8988T (cell line): Measurements from ENCODE around the gene ERP44.
"Not testable (repeated sequence)": the region's sequence is repeated elsewhere in the genome, so short reads cannot be mapped to it uniquely, and the experiment has no call there.

Experiments
- DNase-seq: peaks from one replicate; pipeline ENCODE4 v3.0.0; 2011

Gene ERP44

DNA sequence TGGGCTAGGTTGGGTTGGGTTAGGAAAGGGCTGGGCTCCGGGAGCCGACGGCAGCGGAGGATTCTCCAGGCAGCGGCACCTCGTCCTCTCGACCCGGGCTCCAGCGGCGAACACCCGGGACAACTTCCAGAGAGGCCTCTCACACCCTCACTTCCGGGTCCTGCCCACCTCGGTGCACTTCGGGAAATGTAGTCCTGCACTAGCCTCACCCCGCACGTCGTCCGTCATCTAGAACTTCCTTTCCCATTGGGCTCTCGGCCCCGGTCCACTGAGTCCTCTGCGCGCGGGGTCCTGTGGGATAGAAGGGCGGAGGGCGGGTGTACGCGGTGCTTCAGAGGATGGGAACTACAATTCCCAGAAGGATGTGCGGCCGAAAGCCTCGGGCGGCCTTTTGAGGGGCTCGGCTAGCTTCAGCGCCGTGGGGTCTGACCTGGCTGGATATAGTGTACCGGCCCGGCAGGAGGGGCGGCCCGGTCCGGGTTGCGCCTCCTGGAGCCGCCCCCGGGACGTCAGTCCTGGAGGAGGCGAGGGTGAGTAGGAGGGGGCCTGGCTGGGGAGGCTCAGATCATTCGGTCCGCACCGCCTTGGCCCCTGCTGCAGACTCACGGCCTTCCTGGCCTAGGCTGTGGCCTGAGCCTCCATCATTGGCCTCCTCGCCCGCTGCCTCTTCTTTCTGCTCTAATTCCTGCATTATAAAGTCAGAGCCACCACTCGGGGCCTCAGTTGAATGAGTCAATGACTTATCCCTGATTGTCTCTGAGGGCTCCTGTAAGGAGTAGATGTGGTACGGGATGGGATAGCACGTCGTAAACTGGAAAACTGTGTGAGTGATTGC lies at the start of gene ERP44, which contains the start of gene INVS:
TSS of gene ERP44 (minus strand) at position 114 of the 835 bp plus-strand sequence. CDS start 160 bp downstream, outside the sequence.
TSS of gene INVS (plus strand) at position 357 of the 835 bp plus-strand sequence. CDS start 5,279 bp downstream, outside the sequence.
- peak; percentile 56 for DNase-seq

DNA sequence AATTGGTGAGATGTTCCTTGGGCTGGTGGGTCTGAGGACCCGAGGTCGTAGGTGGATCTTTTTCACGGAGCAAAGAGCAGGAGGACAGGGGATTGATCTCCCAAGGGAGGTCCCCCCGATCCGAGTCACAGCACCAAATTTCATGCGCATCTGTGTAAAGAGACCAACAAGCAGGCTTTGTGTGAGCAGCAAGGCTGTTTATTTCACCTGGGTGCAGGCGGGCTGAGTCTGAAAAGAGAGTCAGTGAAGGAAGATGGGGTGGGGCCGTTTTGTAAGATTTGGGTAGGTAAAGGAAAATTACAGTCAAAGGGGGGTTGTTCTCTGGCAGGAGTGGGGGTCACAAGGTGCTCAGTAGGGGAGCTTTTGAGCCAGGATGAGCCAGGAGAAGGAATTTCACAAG lies 47.2 kb upstream of the ERP44 start:
- DNase-seq, result not testable (repeated sequence)

DNA sequence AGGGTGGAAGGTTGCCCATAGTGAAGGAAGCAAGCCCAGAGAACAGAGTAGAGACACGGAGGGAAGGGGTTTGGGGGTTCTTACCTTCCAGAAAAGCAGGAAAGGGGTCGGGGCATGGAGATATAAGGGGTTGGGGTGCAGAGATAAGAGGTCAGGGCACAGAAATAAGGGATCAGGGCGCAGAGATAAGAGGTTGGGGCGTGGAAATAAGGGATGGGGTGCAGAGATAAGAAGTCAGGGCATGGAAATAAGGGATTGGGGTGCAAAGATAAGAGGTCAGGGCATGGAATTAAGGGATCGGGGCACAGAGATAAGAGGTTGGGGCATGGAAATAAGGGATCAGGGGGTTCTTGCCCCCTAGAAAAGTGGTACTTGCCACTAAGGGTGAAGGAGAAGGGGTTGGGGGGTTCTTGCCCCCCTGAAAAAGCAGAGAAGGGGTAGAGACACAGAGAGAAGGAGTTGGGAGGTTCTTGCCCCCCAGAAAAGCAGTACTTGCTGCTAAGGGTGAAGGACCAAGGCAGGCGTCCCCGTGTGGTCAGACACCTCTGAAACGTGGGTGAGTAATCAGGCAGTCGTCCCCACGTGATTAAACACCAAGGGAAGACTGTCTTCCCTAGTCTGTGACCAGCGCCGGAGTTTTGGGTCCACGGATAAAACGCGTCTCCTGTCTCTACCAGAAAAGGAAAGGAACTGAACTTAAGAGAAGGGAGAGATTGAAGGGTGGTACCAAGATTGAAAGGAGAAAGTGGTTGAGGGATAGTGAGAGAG lies 46.6 kb upstream of the ERP44 start:
- DNase-seq, result not testable (repeated sequence)

DNA sequence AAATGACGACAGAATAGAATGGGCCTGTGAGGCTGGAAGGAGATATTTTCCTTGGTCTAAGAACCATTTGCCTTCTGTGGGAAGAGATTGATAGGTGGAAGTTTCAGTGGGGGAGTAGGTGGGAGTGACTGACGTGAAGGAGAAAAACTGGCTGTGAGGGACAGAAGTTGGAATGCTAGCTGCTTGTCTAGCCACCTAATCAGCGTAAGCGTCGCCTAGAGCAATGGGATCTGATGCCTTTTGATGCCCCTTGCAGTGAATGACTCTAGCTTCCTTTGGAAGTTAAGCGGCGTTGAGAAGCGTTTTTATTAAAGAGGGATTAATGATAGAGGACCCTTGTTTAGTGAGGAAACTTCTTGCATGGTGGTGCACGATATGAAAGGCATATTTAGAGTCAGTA lies 43.1 kb upstream of the ERP44 start:
- DNase-seq, result not testable (repeated sequence)

DNA sequence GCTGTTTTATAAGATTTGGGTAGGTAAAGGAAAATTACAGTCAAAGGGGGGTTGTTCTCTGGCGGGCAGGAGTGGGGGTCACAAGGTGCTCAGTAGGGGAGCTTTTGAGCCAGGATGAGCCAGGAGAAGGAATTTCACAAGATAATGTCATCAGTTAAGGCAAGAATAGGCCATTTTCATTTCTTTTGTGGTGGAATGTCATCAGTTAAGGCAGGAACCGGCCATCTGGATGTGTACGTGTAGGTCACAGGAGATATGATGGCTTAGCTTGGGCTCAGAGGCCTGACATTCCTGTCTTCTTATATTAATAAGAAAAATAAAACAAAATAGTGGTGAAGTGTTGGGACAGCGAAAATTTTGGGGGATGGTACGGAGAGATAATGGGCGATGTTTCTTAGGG lies 41.5 kb upstream of the ERP44 start:
- DNase-seq, result not testable (repeated sequence)

DNA sequence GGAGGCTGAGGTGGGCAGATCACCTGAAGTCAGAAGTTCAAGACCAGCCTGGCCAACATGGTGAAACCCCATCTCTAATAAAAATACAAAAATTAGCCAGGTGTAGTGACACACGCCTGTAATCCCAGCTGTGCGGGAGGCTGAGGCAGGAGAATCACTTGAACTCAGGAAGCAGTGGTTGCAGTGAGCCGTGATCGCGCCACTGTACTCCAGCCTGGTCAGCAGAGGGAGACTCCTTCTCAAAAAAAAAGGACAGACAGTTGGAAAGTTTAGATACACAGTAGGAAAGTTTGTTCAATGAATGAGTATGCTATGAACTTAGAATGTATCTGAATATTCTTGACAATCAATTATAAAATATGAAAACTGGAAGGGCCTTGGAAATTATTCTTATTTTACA lies 38.0 kb upstream of the ERP44 start:
- not testable (repeated sequence) for DNase-seq

DNA sequence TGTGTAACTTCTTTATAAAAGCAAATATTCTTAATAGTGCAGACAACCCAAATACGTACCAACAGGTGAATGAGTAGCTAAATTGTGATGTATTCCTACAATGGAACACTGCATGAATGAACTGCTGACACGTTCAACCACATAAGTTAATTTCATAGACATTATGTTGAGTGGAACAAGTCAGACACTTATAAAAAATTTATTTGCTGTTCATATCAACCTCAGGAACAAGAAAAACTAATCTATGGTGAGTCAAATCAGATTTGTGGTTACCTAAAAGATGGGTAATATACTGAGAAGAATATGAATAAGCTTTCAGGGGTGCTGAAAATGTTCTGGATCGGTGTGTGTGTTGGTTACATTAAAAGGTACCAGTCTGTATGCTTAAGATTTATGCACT lies 35.9 kb upstream of the ERP44 start:
- DNase-seq, result no peak

DNA sequence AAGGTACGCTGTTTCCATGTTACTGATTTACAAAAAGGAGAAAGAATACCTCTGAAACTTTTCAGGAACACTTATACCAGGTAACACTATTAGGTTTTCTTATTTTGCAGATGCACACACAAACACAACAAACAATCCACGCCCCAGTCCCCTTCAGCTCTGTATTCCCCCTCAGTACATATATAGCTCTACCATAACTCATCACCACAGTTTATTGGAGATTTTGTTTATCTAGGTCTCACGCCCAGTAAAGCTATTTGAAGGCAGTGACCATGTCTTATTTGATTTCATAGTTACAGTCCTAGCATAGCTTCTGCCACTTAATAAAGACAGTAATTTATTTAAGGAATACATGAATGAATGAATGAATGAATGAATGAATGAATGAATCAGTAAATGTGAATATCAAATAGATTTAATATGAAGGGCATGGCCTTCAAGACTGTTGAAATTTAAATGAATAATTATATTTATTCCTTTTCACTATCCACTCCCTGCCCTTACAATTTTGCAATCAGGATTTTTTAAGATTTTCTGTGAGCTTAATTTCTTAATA lies 33.2 kb upstream of the ERP44 start:
- DNase-seq, result no peak

DNA sequence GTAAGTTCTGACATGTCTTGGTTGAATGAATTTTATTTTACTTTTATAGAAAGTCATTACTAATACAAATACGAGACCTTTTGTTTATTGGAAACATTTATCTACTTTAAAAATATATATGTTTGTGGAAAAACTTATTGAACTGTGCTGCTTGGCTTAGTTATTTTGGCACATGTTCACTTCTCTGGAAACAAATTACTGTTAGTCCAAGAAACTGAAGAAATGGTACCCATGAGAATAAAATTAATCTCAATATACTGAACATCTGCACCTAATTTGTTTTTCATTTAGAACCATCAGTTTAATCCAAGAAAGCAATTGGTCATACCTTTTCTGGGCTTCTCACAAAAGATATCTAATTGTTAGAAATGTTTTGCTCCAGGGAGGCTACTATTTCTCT lies 32.4 kb upstream of the ERP44 start:
- no peak for DNase-seq

DNA sequence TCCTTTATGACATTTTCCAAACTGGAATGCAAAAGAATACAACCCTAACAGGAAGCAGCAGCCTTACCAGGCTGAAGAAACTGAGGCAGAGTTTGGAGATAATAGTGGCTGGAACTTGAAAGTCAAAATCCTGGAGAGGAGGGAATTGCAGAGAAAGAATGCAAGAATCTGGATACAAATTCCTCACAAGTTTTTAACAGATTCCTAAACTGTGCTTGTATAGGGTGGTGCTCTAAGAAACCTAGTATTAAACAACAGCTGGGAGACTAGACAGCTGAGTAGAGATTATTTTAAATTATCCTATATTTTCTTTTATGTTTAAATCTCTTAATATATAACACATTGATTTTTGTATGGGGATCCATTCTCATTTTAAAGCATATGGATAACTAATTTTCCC lies 31.0 kb upstream of the ERP44 start:
- no peak for DNase-seq

DNA sequence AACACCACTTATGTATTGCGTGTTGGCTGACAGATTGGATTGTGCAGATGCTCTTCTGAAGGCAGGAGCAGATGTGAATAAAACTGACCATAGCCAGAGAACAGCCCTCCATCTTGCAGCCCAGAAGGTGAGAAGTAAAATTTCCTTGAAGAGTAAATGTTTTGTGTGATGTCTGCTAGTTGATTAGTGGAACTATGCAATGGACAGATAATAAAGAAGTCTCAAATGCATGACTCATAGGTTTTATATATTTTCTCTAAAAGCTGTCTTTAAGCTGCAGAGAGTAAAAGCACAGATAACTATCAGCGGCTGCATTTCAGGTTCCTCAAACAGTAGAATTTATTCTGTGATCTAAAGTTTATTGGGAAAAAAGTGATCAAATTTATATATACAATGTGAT lies 27.6 kb upstream of the ERP44 start:
- DNase-seq, result no peak

DNA sequence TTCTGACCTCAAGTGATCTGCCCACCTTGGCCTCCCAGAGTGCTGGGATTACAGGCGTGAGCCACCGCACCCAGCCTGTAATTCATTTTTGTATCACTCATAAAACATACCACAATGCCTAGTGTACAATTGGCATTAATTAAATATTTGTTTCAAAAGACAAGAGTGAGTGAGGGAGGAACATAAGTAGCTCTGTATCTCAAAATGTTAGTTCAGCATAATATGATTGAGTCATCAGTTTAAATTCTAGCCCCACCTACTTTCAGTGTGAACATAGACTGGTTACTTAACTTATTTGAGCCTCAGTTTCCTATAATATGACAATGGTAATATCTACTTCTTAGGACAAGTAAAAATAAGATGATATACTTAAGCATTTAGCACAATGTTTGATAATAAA lies 27.1 kb upstream of the ERP44 start:
- DNase-seq, result no peak

DNA sequence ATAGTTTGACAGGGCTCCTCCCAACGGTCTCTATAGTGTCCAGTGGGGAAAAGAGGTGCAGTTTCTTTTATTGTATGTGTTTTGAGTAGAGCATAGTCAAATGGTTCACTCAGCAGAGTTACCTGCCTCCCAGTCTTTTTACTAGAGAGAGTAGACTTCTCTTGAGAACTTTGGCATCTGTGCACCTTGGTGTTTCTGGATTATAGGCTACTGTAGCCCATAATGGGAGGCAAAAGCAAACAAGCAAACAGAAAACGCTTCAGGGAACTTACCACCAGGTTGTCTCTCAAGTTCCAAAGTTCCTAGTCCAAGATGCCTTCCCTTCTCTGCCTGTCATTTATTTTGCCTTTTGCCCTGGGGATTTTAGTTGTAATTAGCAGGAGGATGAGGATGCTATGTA lies 26.4 kb upstream of the ERP44 start:
- DNase-seq, result no peak

DNA sequence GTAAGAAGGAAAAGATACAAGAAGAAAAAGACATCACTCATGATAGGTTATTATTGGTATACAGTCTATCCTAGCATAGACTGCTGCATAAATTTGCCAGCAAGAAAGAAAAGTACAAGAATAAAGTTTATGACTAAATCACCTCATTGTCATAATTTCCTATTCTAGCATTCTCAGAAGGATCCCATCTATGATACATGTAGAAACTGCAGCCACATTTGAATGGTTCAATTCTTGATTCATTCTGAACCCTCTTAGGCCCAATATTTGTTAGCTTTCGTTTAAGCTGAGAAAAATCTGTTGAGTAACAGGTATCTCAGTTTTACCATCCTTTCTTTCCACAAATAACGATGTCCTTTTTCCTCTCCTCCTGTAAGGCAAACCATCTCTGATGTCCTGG lies 21.5 kb upstream of the ERP44 start:
- DNase-seq, result no peak

DNA sequence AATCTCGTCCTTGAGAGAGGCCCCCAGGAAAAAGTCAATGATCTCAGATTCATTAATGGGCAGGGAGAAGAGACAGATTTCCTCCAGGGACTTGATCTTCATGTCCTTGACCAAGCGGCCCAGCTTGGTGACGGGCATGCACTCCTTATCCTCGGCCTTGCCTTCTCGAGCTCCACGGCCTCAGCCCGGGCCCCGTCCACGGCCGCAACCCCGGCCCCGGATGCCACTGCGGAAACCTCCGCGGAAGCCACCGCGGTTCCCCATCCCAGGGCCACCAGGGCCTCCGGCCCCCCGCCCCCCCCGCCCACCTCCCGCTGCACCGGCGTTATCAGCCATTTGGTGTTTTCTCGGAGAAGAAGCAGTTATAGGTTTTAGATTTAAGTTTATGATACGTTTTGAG lies 18.5 kb upstream of the ERP44 start:
- DNase-seq, result no peak

DNA sequence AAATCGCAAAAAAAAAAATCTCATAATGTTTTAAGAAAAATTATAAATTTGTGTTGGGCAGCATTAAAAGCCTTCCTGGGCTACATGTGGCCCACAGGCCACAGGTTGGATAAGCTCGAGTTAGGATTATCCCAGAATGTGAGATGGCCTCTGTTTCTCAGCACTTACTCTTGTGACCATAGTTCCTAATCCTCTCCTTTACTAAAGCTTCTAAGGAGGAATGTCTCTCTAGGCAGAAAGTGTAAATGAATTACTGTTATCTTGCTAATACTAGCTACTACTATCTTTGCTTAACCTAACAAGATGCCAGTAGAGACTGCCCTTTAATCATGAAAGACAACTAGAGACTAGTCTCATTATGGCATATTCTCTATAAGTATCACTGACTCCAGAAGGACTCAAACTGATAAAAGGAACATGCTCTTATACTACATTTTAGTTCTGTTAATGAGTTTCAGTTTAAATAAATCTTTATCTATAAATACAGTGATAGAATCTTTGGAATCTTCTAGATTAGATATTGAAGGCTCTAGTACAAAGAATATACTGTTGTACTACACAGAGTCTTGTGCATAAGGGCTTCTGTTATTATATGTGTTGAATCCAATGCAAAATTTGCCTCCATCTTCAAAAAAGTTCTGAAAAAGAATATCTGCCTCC lies 14.0 kb upstream of the ERP44 start:
- DNase-seq, result no peak

DNA sequence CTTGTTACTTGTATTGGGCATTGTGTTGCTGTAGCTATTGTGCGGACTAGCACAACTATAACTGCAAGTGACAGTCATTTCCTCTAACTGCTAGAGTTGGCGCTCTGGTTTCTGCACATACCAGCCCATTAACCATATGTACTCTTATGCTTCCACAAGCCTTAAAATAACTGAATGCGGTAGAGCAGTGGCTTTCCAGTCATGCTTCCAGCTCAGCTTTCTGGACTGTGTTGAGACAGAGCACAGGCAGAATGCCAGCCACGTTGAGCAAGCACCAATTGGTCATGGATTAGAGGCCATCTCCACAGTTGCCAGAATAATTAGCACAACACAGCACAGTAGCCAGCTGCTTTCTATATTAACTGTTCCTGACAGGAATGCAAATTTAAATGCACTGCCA lies 12.4 kb upstream of the ERP44 start:
- DNase-seq, result no peak

DNA sequence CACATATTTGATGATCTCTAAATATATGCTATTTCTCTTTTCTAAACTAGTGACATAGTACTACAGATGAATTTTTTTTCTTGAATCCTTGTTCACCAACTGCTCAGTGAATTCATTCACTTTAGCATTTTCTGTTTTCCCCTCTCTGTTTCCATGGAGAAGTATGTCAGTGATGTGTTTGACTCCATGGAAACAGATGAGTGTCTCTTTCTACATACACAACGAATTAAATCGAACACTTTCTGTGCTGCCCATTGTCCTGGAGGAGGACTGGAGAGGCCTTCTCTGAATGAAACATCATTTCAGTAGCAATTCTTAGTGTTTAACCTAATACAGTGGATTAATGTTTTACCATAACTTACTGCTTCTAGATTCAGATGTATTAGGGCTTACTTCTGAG lies 9.8 kb upstream of the ERP44 start:
- DNase-seq, result no peak

DNA sequence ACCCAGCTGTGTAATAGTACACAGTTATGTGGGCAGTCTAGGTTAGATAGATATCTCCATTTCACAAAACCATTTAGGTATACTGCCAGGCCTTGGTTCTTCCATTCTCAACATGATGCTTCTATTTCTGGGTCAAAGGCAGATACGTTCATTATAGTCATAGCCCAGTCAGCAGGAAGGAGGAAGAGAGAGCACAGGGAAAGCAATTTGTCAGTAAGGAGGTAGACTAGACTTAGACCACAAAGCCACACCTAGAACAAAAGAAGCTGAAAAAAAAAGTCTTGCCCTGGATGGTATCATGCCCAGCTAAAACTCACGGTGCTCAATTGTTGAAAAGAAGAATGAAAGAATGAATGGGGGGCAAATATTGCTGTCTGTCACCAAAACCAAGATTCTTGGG lies 7.8 kb upstream of the ERP44 start:
- no peak for DNase-seq

DNA sequence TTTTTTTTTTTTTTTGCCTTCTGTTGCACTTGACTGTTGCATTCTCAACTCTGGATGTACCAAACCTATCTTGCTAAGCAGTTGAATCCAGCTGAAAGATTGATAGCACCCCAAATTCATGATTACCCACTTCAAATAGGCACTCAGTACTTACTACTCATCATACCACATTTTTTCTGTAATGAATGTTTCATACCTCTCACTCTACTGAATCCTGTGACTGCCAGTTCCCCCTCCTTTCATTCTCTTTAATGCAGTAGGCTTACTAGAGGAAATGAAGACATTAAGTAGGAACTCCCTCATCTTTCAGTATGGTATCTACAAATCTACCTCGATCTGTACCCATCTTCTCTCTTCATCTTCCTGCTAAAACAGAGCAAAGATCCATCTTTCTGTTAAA lies 7.1 kb upstream of the ERP44 start:
- no peak for DNase-seq

DNA sequence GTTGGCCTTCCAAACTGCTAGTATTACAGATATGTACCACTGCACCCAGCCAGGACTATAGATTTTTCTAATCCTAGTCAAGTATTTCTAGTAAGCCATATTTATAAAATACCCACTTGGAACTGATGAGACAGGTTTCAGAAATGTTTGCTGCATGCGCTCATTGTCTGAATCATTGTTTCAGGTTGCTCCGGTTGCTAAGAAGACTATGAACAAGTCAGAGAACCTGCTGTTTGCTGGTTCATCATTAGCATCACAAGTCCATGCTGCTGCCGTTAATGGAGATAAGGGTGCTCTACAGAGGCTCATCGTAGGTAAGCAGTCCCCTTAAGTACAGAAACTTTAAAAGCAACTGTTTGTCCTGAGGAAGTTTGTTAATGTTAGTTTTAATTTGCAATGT lies 5.5 kb upstream of the ERP44 start:
- DNase-seq, result no peak

DNA sequence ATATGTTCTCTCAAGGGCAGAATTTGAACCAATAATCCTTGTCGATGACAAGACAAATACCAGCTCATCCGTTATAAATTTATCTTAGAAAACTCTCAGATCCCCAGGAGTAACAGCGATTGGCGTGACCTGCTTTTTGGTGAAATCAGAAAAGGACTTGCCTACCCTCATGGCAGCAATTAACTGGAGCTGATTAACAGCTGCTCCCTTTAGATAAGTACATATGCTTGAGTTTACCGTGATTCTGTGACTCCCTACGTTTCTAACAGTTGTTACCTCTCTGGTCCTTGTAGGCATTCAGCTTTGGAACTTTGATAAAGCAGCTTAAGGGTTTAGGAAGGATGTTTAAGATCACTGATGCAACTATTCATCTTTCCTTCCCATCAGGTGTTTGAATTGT lies 2.8 kb upstream of the ERP44 start:
- DNase-seq, result no peak

DNA sequence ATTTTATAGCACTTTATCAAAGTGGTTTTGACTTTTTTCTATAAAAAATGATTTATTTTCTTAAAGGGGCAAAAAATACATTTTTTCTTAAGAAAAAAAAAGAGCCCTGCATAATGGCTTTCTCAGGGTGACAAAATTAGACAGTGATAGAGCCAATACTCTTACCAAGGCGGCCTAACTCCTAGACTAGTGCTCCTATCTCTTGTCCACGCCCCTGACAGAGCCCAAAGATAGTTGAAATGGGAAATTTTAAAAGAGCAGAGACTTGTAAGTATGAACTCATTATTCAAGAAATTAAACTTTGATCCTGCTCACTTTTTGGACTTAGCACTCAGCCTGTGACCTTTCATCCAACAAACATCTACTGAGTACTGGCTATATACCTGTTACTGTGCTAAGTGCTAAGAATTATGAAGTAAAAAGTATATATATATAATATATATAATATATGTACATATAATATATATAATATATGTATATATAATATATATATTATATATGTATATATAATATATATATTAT lies 1.4 kb upstream of the ERP44 start:
- no peak for DNase-seq
